ENCODE results near the gene ZBTB9.

ZBTB9 gene

GRCh38 chr6:33441457-33441856 lies 12.9 kb upstream of the ZBTB9 start:
- no peak for TF ChIP-seq CTCF (IDR thresholded peaks at IDR 0.05)

DNA sequence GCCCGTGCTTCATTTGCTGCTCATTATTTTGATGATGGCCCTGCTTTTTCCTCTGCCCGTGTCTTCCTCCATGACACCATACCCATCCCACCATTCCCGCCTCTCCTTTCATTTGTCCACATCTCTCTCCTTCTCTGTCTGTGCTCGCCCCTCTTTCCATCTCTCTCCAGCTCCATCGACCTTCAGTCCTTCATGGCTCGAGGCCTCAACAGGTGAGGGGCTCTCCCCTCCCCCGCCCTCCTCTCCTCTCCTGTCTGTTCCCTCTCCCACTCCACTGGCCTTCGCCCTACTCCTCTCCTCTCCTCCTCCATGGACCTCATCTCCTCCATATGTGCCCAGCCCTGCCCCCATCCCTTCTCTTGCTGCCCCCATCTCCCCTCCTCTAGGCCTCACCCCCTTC lies 12.1 kb upstream of the ZBTB9 start:
- no peak for TF ChIP-seq CTCF (IDR thresholded peaks at IDR 0.05)

DNA sequence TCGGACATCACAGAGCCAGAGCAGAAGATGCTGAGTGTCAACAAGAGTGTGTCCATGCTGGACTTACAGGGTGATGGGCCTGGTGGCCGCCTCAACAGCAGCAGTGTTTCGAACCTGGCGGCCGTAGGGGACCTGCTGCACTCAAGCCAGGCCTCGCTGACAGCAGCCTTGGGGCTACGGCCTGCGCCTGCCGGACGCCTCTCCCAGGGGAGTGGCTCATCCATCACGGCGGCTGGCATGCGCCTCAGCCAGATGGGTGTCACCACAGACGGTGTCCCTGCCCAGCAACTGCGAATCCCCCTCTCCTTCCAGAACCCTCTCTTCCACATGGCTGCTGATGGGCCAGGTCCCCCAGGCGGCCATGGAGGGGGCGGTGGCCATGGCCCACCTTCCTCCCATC lies 11.4 kb upstream of the ZBTB9 start:
- no peak for TF ChIP-seq CTCF (IDR thresholded peaks at IDR 0.05)

DNA sequence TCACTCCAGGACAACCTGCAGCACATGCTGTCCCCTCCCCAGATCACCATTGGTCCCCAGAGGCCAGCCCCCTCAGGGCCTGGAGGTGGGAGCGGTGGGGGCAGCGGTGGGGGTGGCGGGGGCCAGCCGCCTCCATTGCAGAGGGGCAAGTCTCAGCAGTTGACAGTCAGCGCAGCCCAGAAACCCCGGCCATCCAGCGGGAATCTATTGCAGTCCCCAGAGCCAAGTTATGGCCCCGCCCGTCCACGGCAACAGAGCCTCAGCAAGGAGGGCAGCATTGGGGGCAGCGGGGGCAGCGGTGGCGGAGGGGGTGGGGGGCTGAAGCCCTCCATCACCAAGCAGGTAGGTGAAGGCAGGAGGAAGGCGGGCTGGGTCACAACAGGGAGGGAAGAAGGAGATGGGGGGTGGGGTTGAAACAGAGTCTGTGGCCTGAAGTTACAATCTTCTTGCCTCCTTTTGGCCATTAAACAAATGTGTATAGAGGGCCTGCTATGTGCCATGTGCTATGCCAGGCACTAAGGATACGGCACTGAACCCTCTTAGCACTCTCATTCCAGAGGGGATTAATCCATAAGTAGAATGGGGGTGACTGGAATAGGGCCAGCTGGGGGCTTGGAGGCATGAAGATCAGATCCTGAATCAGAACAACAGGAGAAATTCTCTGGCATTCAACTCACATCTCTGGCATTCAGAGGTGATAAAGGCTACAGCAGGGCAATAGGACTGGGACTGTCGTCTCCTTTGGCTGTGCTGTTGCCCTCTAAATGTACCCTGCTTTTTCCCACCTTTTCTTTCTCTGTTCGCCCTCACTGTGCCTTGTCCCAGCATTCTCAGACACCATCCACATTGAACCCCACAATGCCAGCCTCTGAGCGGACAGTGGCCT lies 10.5 kb upstream of the ZBTB9 start:
- TF ChIP-seq CTCF (IDR thresholded peaks at IDR 0.05), result no peak

GRCh38 chr6:33445119-33445603 lies 9.2 kb upstream of the ZBTB9 start:
- no peak for TF ChIP-seq CTCF (IDR thresholded peaks at IDR 0.05)

- no peak for TF ChIP-seq CTCF (IDR thresholded peaks at IDR 0.05)
Measured at GRCh38 chr6:33446356-33446755, 8.0 kb upstream of the ZBTB9 start.

- TF ChIP-seq CTCF (IDR thresholded peaks at IDR 0.05), result no peak
Measured at GRCh38 chr6:33450434-33450833, 3.9 kb upstream of the ZBTB9 start.

Measured in LNCAP (cell line).